ENCODE data around the gene ATP8B4.

GRCh38 chr15:50119063-50120040 lies at the start of gene ATP8B4:
- TF ChIP-seq CTCF (conservative IDR thresholded peaks at IDR 0.05) = no peak
- TF ChIP-seq EZH2 (IDR thresholded peaks at IDR 0.05; ENCODE audit: low read depth) = no peak
